Mammary epithelial cell (primary cell): ENCODE results near the gene STRN.
A peak's percentile ranks its signal among the peaks of the same experiment; 100 is the strongest.

Experiments used
- EZH2 ChIP-seq: IDR thresholded peaks from 2 replicates; pipeline ENCODE4 v1.6.1; 2012; ENCODE audit warnings: low read length, inconsistent platforms, borderline replicate concordance
- TF ChIP-seq, protein P1 (sequence below), 2 donors: IDR thresholded peaks in 1 of 2; conservative IDR thresholded peaks in 1 of 2; 2 replicates each; pipeline ENCODE4 v1.5.1; 2011 to 2012; ENCODE audit warnings: inconsistent platforms in 2 of 2, low read length in 2 of 2, mild to moderate bottlenecking in 2 of 2, control low read depth in 1 of 2, low read depth in 1 of 2; ENCODE audit not compliant: insufficient read depth in 1 of 2; ENCODE audit errors: extremely low read depth in 1 of 2

GRCh38 chr2:37005118-37005868, 39.0 kb upstream of the STRN start:
- TF ChIP-seq, protein P1, sequence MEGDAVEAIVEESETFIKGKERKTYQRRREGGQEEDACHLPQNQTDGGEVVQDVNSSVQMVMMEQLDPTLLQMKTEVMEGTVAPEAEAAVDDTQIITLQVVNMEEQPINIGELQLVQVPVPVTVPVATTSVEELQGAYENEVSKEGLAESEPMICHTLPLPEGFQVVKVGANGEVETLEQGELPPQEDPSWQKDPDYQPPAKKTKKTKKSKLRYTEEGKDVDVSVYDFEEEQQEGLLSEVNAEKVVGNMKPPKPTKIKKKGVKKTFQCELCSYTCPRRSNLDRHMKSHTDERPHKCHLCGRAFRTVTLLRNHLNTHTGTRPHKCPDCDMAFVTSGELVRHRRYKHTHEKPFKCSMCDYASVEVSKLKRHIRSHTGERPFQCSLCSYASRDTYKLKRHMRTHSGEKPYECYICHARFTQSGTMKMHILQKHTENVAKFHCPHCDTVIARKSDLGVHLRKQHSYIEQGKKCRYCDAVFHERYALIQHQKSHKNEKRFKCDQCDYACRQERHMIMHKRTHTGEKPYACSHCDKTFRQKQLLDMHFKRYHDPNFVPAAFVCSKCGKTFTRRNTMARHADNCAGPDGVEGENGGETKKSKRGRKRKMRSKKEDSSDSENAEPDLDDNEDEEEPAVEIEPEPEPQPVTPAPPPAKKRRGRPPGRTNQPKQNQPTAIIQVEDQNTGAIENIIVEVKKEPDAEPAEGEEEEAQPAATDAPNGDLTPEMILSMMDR (conservative IDR thresholded peaks at IDR 0.05 in 1 of 2, IDR thresholded peaks at IDR 0.05 in 1 of 2; ENCODE audit: extremely low read depth in 1 of 2, insufficient read depth in 1 of 2, low read depth in 1 of 2, low read length in 2 of 2), result peak; percentile 44 to 60
- no peak for TF ChIP-seq EZH2
